Brain microvascular endothelial cell (primary cell): ENCODE data around the gene PYGM.

Source experiments
- DNase-seq: peaks from one replicate; pipeline ENCODE4 v3.0.0-alpha.2; 2020
- H3K27ac ChIP-seq: fragments of 250-450 bp; sonication (Bioruptor Pico); 2 replicates; pipeline ENCODE4 v1.5.1; 2020; ENCODE audit warnings: mild to moderate bottlenecking, moderate library complexity
- H3K27me3 ChIP-seq: fragments of 250-450 bp; sonication (Bioruptor Pico); replicated peaks from 2 replicates; pipeline ENCODE4 v1.5.1; 2020; ENCODE audit warnings: mild to moderate bottlenecking
- H3K36me3 ChIP-seq: fragments of 250-450 bp; sonication (Bioruptor Pico); replicated peaks from 2 replicates; pipeline ENCODE4 v1.5.1; 2020; ENCODE audit warnings: mild to moderate bottlenecking
- H3K4me3 ChIP-seq: 2 replicates; pipeline ENCODE4 v1.5.1; 2011; ENCODE audit warnings: low read depth, mild to moderate bottlenecking, control low read depth, low read length, moderate library complexity
- in situ Hi-C: cut with HindIII; loops from 2 replicates; pipeline ENCODE4 v1.10.0; 2017; ENCODE audit warnings: low sequenced_read_pairs, low pct_ligation_motif_present
- TF ChIP-seq, protein P1 (sequence below): IDR thresholded peaks from 2 replicates; pipeline ENCODE4 v1.5.1; 2011; ENCODE audit warnings: low read depth, mild to moderate bottlenecking, moderate library complexity, low read length, control low read depth, inconsistent platforms; ENCODE audit errors: missing control alignments

The PYGM gene

DNA sequence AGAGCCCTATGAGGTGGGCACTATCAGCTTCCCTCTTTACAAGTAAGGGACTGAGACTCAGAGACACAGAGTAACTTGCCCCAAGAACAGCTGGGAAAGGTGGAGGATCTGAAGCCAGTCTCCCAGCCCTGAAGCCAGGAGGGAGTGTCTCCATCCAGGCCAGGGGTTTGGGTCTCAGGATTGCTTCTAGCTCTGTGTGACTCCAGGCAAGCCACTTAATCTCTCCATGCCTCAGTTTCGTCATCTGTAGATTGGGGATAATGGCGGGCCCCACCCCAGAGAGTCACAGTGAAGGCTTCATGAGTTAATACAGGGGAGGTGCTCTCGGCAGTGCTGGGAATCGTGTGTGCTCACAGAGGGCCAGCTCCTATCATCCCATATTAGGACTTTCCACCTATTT, 32.7 kb upstream of the PYGM start:
- TF ChIP-seq, protein P1, sequence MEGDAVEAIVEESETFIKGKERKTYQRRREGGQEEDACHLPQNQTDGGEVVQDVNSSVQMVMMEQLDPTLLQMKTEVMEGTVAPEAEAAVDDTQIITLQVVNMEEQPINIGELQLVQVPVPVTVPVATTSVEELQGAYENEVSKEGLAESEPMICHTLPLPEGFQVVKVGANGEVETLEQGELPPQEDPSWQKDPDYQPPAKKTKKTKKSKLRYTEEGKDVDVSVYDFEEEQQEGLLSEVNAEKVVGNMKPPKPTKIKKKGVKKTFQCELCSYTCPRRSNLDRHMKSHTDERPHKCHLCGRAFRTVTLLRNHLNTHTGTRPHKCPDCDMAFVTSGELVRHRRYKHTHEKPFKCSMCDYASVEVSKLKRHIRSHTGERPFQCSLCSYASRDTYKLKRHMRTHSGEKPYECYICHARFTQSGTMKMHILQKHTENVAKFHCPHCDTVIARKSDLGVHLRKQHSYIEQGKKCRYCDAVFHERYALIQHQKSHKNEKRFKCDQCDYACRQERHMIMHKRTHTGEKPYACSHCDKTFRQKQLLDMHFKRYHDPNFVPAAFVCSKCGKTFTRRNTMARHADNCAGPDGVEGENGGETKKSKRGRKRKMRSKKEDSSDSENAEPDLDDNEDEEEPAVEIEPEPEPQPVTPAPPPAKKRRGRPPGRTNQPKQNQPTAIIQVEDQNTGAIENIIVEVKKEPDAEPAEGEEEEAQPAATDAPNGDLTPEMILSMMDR = no peak
- Histone ChIP-seq H3K27ac (no peak overlapping the region), H3K27me3 (no peaks in the 10 kb centered on the region), H3K4me3 (no peak overlapping the region), H3K36me3 (peaks cover 15% of the 10 kb centered on the region)
- DNase-seq = no peak
- in situ Hi-C loops = no loop called here

DNA sequence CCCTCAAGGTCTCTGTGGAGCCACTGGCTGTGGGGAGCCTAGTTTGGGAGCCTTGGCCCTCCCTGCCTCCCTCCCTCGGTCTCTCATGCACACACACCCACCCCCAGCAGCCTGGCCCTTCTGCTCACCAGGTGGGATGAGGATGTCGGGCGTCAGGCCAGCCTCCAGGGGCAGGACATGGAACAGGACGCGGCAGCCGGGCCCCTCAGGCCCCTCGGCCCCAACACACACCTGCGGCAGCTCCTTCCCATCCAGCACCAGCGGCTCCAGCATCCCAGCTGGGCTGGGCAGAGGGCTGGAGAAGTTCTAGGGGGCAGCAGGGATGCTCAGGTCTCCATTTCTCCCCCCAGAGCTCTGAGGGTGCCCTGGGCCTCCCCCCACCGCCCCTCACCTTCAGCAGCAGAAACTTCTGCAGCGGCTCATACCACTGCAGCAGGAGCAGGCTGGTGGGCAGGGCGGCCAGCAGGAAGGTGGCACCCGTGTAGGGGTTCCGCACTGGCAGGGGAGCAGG, 32.1 kb upstream of the PYGM start:
- Histone ChIP-seq H3K27me3 (no peaks in the 10 kb centered on the region), H3K27ac (no peak overlapping the region), H3K36me3 (peaks cover 14% of the 10 kb centered on the region), H3K4me3 (no peak overlapping the region)
- TF ChIP-seq, protein P1 = no peak
- in situ Hi-C loops = no loop called here
- no peak for DNase-seq

DNA sequence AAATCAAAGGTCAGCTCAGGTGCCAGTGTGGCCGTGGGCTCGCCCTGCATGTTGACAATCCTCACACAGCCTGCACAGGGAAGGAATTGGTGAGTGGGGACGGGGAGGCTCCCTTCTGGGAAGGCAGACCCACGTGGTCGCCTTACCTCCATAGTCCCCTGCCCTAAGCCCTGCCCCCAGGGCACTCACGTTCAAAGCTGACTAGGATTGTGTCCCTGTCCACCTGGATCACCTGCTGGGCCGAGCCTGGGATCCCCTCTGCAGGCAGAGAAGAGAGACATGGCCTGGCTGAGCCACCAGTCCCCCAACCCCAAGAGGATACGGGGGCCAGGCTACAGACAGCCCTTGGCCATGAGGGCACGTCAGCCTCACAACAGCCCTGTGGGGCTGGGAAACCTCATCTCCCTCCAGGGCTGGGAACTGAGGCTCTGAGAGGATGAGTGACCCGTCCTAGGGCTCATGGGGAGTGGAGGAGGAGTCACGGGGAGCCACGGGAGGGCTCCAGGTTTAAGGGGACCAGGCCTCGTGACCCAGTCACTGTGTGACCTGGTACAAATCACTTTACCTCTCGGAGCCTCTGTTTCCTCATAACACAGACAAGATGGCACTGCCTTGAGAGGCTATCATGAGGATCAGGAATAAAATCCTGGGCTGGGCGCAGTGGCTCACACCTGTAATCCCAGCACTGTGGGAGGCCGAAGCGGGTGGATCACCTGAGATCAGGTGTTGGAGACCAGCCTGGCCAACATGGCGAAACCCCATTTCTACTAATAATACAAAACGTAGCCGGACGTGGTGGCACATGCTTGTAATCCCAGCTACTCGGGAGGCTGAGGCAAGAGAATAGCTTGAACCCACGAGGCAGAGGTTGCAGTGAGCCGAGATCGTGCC, 30.7 kb upstream of the PYGM start:
- Histone ChIP-seq H3K27ac (no peak overlapping the region), H3K36me3 (peaks cover 7% of the 10 kb centered on the region), H3K27me3 (no peaks in the 10 kb centered on the region), H3K4me3 (no peak overlapping the region)
- TF ChIP-seq, protein P1 = no peak
- no peak for DNase-seq
- in situ Hi-C loops = no loop called here

DNA sequence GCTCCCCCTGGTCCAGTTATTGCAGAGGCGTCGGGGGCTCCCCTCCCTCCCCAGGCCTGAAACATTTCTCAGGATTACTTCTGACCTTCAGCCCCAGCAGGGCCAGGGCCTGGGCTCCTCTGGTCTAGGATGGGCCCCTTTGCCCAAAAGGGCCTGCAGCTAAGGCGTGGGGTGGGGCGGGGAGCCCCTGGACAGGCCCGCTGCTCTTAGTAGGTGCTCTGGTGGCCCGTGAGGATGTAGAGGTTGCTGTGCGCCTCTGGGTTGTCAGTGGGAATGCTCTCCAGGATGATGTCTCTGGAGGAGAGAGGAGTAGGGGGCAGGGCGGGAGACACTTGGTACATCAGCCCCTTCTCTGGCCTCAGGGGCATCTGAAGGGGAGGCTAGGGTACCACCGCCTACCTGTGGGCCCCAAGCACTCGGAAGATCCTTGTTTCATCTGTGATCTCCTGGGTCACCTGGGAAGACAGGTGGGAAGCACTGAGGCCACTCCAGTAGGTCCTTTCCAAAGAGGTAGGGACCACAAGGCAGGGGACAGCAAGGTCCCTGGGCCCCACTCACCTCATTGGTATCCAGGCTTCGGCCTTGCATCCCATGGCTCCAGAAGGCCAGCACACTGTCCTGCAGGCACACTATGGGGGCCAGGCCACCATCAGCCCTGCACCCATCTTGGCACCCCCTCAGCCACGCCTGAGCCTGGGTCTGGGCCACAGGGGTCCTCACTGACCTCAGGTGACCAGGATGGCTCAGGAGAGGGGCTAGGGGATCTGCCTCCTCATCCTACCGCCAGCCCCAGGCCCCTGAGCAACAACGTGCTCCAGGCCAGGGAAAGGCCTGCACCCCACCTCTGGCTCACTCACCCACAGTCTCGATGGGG, 29.8 kb upstream of the PYGM start:
- TF ChIP-seq, protein P1 = no peak
- DNase-seq = no peak
- Histone ChIP-seq H3K36me3 (peaks cover 7% of the 10 kb centered on the region), H3K27me3 (no peaks in the 10 kb centered on the region), H3K4me3 (no peak overlapping the region), H3K27ac (no peak overlapping the region)
- in situ Hi-C loops = no loop called here

DNA sequence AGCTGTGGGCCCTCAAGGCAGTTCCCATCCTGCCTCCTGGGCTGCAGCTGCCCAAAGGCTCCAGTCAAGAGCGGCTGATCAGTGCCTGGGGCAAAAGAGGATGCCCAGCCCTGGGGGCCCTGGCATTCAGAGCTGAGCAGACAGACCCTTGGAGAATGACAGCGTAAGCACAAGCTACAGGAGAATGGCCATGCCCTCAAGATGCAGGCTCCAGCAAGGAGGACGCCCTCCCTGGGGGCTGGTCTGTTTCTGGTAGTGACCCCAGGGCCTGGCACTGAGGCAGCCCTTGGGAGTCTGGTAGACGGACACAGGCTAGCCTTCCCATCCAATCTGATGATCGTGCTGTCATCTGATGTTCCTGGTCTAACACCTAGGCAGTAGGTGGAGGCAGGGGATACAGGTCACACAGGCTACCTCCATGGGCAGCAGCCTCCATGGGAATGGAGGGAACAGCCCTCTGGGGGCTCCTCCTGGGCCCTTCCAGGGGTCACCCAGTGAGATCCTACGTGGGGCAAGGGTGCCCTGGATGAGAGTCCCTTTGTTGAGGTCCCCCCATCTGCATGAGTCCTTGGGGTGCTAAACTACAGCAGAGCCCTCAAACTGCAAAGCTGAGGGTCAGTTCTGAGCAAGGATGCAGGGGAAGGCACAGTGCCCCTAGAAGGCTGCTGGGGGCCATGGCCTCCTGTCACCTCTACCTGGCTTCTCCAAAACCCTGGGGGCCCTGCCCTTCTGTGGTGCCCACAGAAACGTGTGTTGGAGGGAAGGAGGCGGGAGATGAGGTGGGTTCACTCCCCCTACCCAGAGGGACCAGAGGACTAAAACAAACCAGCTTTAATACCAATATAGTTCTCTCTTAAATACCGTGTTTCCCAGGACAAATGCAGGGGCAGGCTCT, 28.8 kb upstream of the PYGM start:
- no peaks in the 10 kb centered on the region for H3K27me3 ChIP-seq
- H3K36me3 ChIP-seq = peaks cover 7% of the 10 kb centered on the region
- no peak overlapping the region for H3K27ac ChIP-seq
- TF ChIP-seq, protein P1 = no peak
- in situ Hi-C loops = no loop called here
- H3K4me3 ChIP-seq = no peak overlapping the region
- DNase-seq = no peak
